ACC112 (cell line): ENCODE measurements around the gene CHST1.

Experiments
- H2AFZ ChIP-seq: fragments of 200-600 bp; sonication (generic); one replicate; pipeline ENCODE4 v1.6.0; 2017; ENCODE audit warnings: antibody characterized with exemption, low read length; ENCODE audit not compliant: unreplicated experiment
- H3K27ac ChIP-seq: fragments of 200-600 bp; sonication (generic); 2 replicates; pipeline ENCODE4 v1.5.1; 2014; ENCODE audit warnings: low read depth, mild to moderate bottlenecking, antibody characterized with exemption, low read length, moderate library complexity
- H3K27me3 ChIP-seq: fragments of 200-600 bp; sonication (generic); 2 replicates; pipeline ENCODE4 v1.6.1; 2014; ENCODE audit warnings: mild to moderate bottlenecking, antibody characterized with exemption, low read length, moderate library complexity, mixed read lengths; ENCODE audit not compliant: insufficient read depth
- H3K36me3 ChIP-seq: fragments of 200-600 bp; sonication (generic); 2 replicates; pipeline ENCODE4 v1.6.1; 2016; ENCODE audit warnings: mild to moderate bottlenecking, antibody characterized with exemption, low read length, moderate library complexity, mixed read lengths; ENCODE audit not compliant: insufficient read depth
- H3K4me1 ChIP-seq: fragments of 200-600 bp; sonication (generic); one replicate; pipeline ENCODE4 v1.6.1; 2016; ENCODE audit warnings: low read length, mixed read lengths; ENCODE audit not compliant: insufficient read depth, unreplicated experiment, control insufficient read depth
- H3K4me3 ChIP-seq: fragments of 200-600 bp; sonication (generic); 2 replicates; pipeline ENCODE4 v1.5.1; 2014; ENCODE audit warnings: mild to moderate bottlenecking, low read depth, low read length
- H3K79me2 ChIP-seq: fragments of 200-600 bp; sonication (generic); one replicate; pipeline ENCODE4 v1.6.0; 2016; ENCODE audit warnings: low read length; ENCODE audit not compliant: control insufficient read depth, unreplicated experiment, insufficient read depth

CHST1 gene

DNA sequence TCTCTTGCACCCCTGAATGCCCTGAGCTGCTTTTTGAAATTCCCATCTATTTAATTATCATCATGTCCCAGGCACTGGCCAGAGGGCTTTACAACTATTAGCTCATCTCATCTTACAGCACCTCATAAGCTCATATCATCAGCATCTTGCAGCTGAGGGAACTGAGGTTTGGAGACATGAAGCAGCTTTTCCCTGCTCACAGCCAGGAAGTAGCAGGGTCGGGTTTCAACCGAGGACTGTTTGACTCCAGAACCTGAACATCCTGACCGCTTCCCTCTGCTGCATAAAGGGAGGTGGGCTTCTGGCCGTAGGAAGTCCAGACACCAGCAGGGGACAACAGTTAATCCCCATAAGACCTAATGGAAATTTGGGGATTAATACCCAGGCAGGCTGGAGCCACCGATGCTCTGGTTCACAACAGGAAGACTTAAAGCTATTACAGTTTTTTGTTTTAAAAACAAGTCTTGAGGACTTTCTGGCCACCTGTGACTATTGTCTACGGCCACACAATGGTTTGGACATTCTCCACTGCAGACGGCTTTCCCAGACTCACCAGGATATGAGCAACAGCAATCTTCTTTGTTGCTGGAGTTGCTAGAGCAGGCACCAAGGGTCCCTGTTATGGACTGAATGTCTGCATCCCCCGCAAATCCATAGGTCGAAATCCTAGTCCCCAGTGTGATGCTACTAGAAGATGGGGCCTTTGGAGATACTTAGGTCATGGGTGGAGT is 47.4 kb downstream of the CHST1 start:
- no peaks in the 10 kb centered on the region for H3K36me3 ChIP-seq

GRCh38 chr11:45616802-45617549 is 48.4 kb downstream of the CHST1 start:
- H3K4me1 ChIP-seq, result no peaks in the 10 kb centered on the region
- no peak overlapping the region for H2AFZ ChIP-seq
- H3K36me3 ChIP-seq, result no peaks in the 10 kb centered on the region
- no peaks in the 10 kb centered on the region for H3K79me2 ChIP-seq
- H3K27ac ChIP-seq, result no peak overlapping the region
- H3K27me3 ChIP-seq, result peaks cover 84% of the 10 kb centered on the region
- no peak overlapping the region for H3K4me3 ChIP-seq

More for the DNA sequence above, 47.4 kb downstream of the CHST1 start:
- Histone ChIP-seq H3K79me2 (no peaks in the 10 kb centered on the region), H3K27ac (no peak overlapping the region), H3K4me1 (no peaks in the 10 kb centered on the region), H3K27me3 (peaks cover 83% of the 10 kb centered on the region), H2AFZ (no peak overlapping the region), H3K4me3 (no peak overlapping the region)

DNA sequence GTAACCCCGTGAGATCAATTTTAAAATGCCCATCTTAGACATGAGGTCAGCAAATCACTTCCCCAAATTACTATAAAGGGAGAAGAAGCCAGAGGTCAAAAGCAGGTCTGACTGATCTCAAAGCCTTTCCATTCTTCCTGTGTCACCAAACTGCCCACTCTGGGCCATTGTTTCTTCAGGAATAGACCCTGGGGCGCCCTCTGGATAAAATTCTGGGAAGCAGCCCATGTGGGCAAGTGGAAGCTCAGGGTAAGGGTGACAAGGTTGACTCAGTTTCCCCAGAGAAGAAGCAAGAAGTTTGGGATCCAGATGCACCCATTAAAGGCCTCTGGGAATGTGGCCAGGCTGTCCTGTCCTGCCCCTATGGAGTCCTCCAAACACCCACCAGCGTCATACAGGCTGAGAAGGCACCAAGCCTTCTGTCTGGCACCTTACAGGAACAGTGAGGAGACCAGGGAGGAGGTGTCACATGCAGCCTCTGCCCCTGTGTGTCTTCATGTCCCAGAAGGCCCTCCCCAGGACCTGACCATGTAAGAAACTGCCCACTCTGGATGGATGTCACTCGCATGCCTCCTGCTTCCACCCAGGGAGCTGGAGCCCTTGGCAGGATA is 50.1 kb downstream of the CHST1 start:
- Histone ChIP-seq H3K4me1 (no peaks in the 10 kb centered on the region), H3K79me2 (no peaks in the 10 kb centered on the region), H2AFZ (no peak overlapping the region), H3K4me3 (no peak overlapping the region), H3K36me3 (no peaks in the 10 kb centered on the region), H3K27ac (no peak overlapping the region), H3K27me3 (peaks cover 93% of the 10 kb centered on the region)

DNA sequence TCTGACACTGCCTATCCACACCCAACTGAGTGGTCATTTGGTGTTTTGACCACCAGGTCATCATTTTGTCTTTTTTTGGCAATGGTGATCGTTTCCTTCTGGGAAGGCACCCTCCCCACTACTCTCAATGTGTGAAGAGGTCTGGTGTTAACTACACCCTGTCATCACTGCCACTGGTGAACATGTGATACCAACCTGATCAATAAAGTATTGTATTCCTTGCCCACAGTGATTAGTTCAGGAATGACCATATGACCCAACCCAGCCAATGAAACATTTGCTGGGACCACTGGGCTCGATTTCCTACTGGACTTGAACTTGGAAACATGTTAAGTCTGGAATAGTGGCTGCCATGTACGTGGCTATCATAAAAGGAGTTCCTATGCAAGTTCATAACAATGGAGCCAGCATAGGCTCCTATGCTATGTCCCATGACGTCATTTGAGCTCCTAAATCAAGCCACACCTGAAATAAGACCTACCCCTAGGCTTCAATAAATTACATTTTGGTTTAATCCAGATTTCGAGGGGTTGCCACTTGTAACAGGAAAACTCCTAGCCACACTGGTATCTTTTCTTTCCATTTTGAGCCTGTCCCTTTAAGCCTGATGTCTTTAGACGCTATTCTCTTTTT is 51.1 kb downstream of the CHST1 start:
- Histone ChIP-seq H3K79me2 (no peaks in the 10 kb centered on the region), H3K4me3 (no peak overlapping the region), H2AFZ (no peak overlapping the region), H3K4me1 (no peaks in the 10 kb centered on the region), H3K36me3 (no peaks in the 10 kb centered on the region), H3K27ac (no peak overlapping the region), H3K27me3 (peaks cover 93% of the 10 kb centered on the region)

DNA sequence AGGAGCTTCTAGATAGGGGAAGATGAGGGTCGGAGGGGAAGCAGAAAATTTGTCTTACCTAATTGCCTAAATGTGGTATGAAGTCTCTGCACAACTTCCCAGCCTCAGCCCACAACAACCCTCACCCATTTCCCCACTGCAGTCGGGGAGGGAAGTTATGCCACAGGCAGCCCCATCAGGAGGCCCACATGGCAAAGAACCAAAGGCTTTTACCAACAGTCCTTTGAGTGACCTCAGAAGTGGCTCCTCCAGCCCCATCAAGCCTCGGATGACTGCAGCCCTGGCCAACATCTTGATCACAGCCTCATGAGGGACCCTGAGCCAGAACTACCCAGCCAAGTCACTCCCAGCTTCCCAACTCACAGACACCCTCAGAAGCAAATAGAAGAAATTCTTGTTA is 54.8 kb downstream of the CHST1 start:
- no peaks in the 10 kb centered on the region for H3K36me3 ChIP-seq
- no peak overlapping the region for H3K4me3 ChIP-seq
- H3K4me1 ChIP-seq, result no peaks in the 10 kb centered on the region
- H3K27me3 ChIP-seq, result peaks cover 87% of the 10 kb centered on the region
- H3K79me2 ChIP-seq, result no peaks in the 10 kb centered on the region
- H2AFZ ChIP-seq, result no peak overlapping the region
- no peak overlapping the region for H3K27ac ChIP-seq

DNA sequence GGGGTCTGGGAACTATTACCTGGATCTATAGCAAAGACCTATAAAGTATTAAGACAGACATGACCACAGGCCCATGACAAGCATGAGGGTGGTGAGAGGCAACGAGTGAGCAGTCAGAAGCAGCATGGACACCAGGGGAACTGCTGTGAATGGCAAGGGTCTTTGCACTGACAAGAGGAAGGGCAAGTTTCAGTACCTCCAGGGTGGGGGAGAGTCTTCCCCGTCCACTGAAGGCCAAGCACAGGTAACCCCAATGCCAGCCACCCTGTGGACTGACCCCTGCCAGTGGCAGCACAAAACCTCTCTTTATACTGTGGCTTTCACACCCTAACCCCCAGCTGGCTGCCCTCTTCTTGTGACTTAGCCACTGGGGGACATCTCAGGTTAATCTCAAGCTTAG is 55.5 kb downstream of the CHST1 start:
- no peaks in the 10 kb centered on the region for H3K79me2 ChIP-seq
- no peaks in the 10 kb centered on the region for H3K4me1 ChIP-seq
- H2AFZ ChIP-seq, result no peak overlapping the region
- H3K36me3 ChIP-seq, result no peaks in the 10 kb centered on the region
- peaks cover 88% of the 10 kb centered on the region for H3K27me3 ChIP-seq
- no peak overlapping the region for H3K27ac ChIP-seq
- H3K4me3 ChIP-seq, result no peak overlapping the region

- Histone ChIP-seq H3K27ac (no peak overlapping the region), H3K27me3 (peaks cover 86% of the 10 kb centered on the region), H2AFZ (no peak overlapping the region), H3K4me1 (no peaks in the 10 kb centered on the region), H3K79me2 (no peaks in the 10 kb centered on the region), H3K36me3 (no peaks in the 10 kb centered on the region), H3K4me3 (no peak overlapping the region)
These were observed 56.1 kb downstream of the CHST1 start for GRCh38 chr11:45609337-45609736.

- H3K27me3 ChIP-seq, result peaks cover 85% of the 10 kb centered on the region
- no peak overlapping the region for H3K4me3 ChIP-seq
- H2AFZ ChIP-seq, result no peak overlapping the region
- H3K27ac ChIP-seq, result no peak overlapping the region
- H3K36me3 ChIP-seq, result no peaks in the 10 kb centered on the region
- no peaks in the 10 kb centered on the region for H3K79me2 ChIP-seq
- H3K4me1 ChIP-seq, result no peaks in the 10 kb centered on the region
These were observed 57.4 kb downstream of the CHST1 start for GRCh38 chr11:45607995-45608394.

DNA sequence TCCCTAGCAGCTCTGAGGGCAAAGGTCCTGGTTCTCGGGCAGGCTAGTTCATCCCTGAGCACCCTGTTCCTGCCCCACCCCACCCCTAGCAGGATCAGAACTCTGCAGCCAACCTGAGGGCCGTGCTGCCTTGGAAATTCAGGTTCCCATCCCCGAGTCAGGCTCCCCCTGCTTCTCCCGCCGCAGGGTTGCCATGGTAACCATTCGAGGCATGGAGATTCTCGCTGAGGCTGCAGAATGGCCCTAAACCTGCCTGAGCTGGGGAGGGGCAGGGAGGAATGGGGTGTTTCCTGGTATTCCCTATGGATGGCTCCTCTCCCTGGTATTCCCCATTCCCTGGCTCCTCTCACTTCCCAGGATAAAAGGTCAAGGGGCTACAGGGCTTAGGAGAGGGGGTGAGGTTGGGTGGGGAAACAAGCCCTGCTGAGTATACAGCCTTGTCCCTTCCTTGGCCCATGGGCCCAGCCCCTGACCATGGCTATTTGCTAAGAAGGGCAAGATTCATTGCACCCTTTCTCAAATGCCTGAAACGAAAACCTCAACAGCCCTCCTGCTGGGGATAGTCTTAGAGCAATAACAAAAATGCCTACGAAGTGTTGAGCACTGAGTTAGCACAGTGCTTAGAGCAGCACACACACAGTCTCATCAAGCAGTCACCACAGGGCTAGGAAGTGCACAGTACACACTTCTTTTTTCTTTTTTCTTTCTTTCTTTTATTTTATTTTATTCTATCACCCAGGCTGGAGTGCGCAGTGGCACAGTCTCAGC is 58.7 kb downstream of the CHST1 start:
- H3K4me3 ChIP-seq, result no peak overlapping the region
- H3K79me2 ChIP-seq, result no peaks in the 10 kb centered on the region
- H2AFZ ChIP-seq, result no peak overlapping the region
- H3K27me3 ChIP-seq, result peaks cover 79% of the 10 kb centered on the region
- no peaks in the 10 kb centered on the region for H3K4me1 ChIP-seq
- H3K36me3 ChIP-seq, result no peaks in the 10 kb centered on the region
- H3K27ac ChIP-seq, result no peak overlapping the region

DNA sequence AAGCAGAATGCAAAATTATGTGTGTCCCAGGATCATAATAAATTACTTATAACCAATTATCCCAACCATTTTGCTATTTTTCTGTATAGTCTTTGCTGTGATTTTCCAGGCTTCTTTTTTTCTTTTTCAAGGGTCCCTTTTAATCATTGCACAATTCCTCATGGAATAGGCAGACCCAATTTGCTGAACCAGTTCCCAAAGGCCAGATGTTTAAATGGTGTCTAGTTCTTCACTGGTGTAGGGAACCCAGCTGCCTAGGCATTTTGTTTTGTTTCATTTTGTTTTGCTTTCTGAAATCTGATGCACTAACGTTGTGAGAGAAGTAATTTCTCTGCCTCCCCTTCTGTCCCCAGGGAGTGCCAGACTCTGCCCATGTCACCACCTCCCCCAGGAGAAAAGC is 60.4 kb downstream of the CHST1 start:
- H3K36me3 ChIP-seq, result no peaks in the 10 kb centered on the region
- H3K79me2 ChIP-seq, result no peaks in the 10 kb centered on the region
- H3K27me3 ChIP-seq, result peaks cover 80% of the 10 kb centered on the region
- H3K4me1 ChIP-seq, result no peaks in the 10 kb centered on the region
- H3K27ac ChIP-seq, result no peak overlapping the region
- H2AFZ ChIP-seq, result no peak overlapping the region
- no peak overlapping the region for H3K4me3 ChIP-seq
